ENCODE data around the gene PRPF8. TPM values are rescaled to one million over a fixed set of nuclear protein-coding genes. Genes with fewer than 3 reads are reported as not detected.

The PRPF8 gene
- total RNA-seq, 1 experiment from 2014 or later: 103 TPM

- no peaks in the 10 kb centered on the region for H3K9me2 ChIP-seq (replicated peaks; ENCODE audit: low read length)
- ATAC-seq (no peak; the same call in 1 of the 2 replicates), DNase-seq (no peak)
- peaks cover 1% of the 10 kb centered on the region; the same call in 1 of the 2 replicates for H3K4me1 ChIP-seq (ENCODE audit: insufficient read depth, low read length)
- no peak overlapping the region for H3K27ac ChIP-seq (ENCODE audit: low read length)
- CTCF ChIA-PET: no interaction called here
- TF ChIP-seq CTCF (conservative IDR thresholded peaks at IDR 0.05; ENCODE audit: low read depth, low read length) (no peak), EZH2phosphoT487 (IDR thresholded peaks at IDR 0.05; ENCODE audit: borderline replicate concordance, low read length) (no peak), EZH2 (IDR thresholded peaks at IDR 0.05; ENCODE audit: low read length, unreplicated experiment) (no peak)
- H3K4me3 ChIP-seq (ENCODE audit: low read length): no peak overlapping the region
- H3K4me2 ChIP-seq (ENCODE audit: low read length): no peak overlapping the region
- no peak overlapping the region for H3K9ac ChIP-seq (ENCODE audit: low read length)
- BruUV-seq (replicated peaks): no TSS peak
- no peaks in the 10 kb centered on the region for H3K27me3 ChIP-seq (ENCODE audit: low read length)
- peaks cover 9% of the 10 kb centered on the region; the same call in 1 of the 2 replicates for H3K79me2 ChIP-seq (ENCODE audit: low read length)
- intact Hi-C loops (cut with micrococcal nuclease): no loop called here
- H3K36me3 ChIP-seq (ENCODE audit: low read depth, low read length): no peaks in the 10 kb centered on the region
- no peak overlapping the region for H2AFZ ChIP-seq (ENCODE audit: low read length)
- H3K9me3 ChIP-seq (ENCODE audit: low read length): no peaks in the 10 kb centered on the region
- H4K20me1 ChIP-seq (ENCODE audit: low read length): no peaks in the 10 kb centered on the region
- POLR2A ChIA-PET (ENCODE audit: unreplicated experiment): no interaction called here
- no peaks in the 10 kb centered on the region for H3F3A ChIP-seq (ENCODE audit: low read length, unreplicated experiment)
Measured at GRCh38 chr17:1730326-1731193, 45.9 kb upstream of the PRPF8 start.

GRCh38 chr17:1729966-1730325, 45.3 kb upstream of the PRPF8 start:
- DNase-seq (no peak), ATAC-seq (no peak)
- intact Hi-C loops (cut with micrococcal nuclease): no loop called here
- BruUV-seq (replicated peaks): no TSS peak
- H3K4me1 ChIP-seq (ENCODE audit: insufficient read depth, low read length): peaks cover 7% of the 10 kb centered on the region; the same call in 1 of the 2 replicates
- TF ChIP-seq EZH2 (IDR thresholded peaks at IDR 0.05; ENCODE audit: low read length, unreplicated experiment): no peak
- TF ChIP-seq EZH2phosphoT487 (IDR thresholded peaks at IDR 0.05; ENCODE audit: borderline replicate concordance, low read length): no peak
- no peak for TF ChIP-seq CTCF (conservative IDR thresholded peaks at IDR 0.05; ENCODE audit: low read depth, low read length)
- H3K4me2 ChIP-seq (ENCODE audit: low read length): no peak overlapping the region
- H3K9me2 ChIP-seq (replicated peaks; ENCODE audit: low read length): no peaks in the 10 kb centered on the region
- no peaks in the 10 kb centered on the region for H3K36me3 ChIP-seq (ENCODE audit: low read depth, low read length)
- no peaks in the 10 kb centered on the region for H3K27me3 ChIP-seq (ENCODE audit: low read length)
- no peak overlapping the region for H2AFZ ChIP-seq (ENCODE audit: low read length)
- H3F3A ChIP-seq (ENCODE audit: low read length, unreplicated experiment): no peaks in the 10 kb centered on the region
- no peak overlapping the region for H3K9ac ChIP-seq (ENCODE audit: low read length)
- POLR2A ChIA-PET (ENCODE audit: unreplicated experiment): no interaction called here
- H3K9me3 ChIP-seq (ENCODE audit: low read length): no peaks in the 10 kb centered on the region
- no peak overlapping the region for H3K4me3 ChIP-seq (ENCODE audit: low read length)
- no peak overlapping the region for H3K27ac ChIP-seq (ENCODE audit: low read length)
- H4K20me1 ChIP-seq (ENCODE audit: low read length): no peaks in the 10 kb centered on the region
- CTCF ChIA-PET: no interaction called here
- H3K79me2 ChIP-seq (ENCODE audit: low read length): peaks cover 15% of the 10 kb centered on the region; the same call in 1 of the 2 replicates

Measured in PC-3 (cell line).